Astrocyte of the cerebellum (primary cell): ENCODE measurements around the gene TAF4.
"Not testable (repeated sequence)": the region's sequence is repeated elsewhere in the genome, so short reads cannot be mapped to it uniquely, and the experiment has no call there.

Experiments
- DNase-seq: peaks from one replicate; pipeline ENCODE4 v3.0.0-alpha.2; 2011; ENCODE audit warnings: low read depth
- H3K4me3 ChIP-seq: 2 replicates; pipeline ENCODE4 v1.5.1; 2011; ENCODE audit warnings: mild to moderate bottlenecking, low read depth, low read length, moderate library complexity
- in situ Hi-C: cut with HindIII; loops from 2 replicates; pipeline ENCODE4 v1.10.0; 2017; ENCODE audit warnings: low sequenced_read_pairs
- TF ChIP-seq, protein P1 (sequence below): IDR thresholded peaks from 2 replicates; pipeline ENCODE4 v1.5.1; 2012; ENCODE audit warnings: low read length, low read depth, moderate library complexity, mild to moderate bottlenecking; ENCODE audit errors: missing control alignments

Gene TAF4

DNA sequence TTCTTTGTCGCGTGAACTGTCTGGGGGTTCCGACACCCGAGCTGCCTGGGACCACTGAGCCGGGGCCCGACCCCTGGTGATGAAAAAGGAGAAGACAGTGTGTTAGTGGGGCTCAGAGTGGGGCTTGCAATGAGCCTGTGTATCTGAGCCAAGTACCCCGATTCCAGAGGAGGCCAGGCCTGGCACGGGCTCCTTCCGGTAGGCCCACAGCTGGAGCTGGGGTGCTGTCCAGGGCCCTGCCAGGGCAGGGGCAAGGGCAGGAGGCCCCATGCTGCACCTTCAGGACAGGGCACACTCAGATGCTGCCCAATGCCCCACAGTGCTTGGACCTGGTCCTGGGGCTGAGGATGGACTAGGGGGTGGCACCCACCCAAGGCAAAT is 89.4 kb downstream of the TAF4 start:
- in situ Hi-C loops = no loop called here
- H3K4me3 ChIP-seq = no peak overlapping the region
- TF ChIP-seq, protein P1, sequence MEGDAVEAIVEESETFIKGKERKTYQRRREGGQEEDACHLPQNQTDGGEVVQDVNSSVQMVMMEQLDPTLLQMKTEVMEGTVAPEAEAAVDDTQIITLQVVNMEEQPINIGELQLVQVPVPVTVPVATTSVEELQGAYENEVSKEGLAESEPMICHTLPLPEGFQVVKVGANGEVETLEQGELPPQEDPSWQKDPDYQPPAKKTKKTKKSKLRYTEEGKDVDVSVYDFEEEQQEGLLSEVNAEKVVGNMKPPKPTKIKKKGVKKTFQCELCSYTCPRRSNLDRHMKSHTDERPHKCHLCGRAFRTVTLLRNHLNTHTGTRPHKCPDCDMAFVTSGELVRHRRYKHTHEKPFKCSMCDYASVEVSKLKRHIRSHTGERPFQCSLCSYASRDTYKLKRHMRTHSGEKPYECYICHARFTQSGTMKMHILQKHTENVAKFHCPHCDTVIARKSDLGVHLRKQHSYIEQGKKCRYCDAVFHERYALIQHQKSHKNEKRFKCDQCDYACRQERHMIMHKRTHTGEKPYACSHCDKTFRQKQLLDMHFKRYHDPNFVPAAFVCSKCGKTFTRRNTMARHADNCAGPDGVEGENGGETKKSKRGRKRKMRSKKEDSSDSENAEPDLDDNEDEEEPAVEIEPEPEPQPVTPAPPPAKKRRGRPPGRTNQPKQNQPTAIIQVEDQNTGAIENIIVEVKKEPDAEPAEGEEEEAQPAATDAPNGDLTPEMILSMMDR = no peak
- DNase-seq = no peak

DNA sequence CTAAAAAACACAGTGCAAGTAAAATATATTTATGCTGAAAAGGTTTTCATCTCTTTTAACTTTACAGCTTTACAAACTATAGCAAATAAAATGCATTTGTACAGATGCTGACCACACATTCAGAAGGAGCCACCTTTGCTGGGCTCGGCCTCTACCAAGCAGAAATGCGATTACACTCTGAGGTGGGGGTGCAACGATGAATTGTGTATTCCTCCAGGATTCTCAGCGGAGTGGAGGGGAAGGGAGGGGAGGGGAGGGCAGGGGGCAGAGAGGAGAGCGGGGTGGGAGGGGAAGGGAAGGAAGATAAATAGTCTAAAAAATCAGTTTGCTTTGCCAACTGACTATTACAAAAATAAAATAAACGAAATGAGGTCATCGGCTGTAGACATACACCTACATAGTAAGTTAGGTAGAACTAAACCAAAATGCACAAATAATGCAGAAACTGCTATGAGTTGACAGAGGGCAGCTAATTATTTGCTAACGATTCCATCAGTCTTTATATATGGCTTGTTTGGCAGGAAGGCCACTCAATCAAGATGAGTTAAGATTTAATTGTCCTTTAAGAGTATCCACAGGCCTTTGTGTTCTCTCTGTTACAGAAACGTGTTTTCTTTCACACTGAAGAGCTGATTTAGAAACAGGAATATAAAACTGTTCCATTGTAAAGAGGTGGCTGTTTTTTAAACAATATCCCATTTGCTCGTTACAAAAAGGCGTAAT is 90.1 kb downstream of the TAF4 start:
- DNase-seq = no peak
- no peak overlapping the region for H3K4me3 ChIP-seq
- TF ChIP-seq, protein P1 = no peak
- in situ Hi-C loops = no loop called here

DNA sequence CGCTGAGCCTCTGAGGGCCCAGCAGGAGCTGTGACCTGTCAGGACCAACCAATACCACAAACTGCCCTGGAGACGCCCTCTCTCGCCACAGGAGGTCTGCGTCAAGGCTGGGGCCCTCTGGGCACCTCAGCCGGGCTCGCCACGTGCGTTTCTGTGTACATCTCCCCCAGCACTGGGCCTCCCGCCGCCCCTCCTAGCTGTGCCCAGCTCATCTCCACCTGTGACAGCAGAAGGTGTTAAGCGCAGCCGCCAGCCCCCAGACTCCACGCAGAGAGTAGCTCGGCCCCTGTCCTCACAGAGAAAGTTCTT is 91.4 kb downstream of the TAF4 start:
- TF ChIP-seq, protein P1 = no peak
- no peak overlapping the region for H3K4me3 ChIP-seq
- in situ Hi-C loops = no loop called here
- no peak for DNase-seq

DNA sequence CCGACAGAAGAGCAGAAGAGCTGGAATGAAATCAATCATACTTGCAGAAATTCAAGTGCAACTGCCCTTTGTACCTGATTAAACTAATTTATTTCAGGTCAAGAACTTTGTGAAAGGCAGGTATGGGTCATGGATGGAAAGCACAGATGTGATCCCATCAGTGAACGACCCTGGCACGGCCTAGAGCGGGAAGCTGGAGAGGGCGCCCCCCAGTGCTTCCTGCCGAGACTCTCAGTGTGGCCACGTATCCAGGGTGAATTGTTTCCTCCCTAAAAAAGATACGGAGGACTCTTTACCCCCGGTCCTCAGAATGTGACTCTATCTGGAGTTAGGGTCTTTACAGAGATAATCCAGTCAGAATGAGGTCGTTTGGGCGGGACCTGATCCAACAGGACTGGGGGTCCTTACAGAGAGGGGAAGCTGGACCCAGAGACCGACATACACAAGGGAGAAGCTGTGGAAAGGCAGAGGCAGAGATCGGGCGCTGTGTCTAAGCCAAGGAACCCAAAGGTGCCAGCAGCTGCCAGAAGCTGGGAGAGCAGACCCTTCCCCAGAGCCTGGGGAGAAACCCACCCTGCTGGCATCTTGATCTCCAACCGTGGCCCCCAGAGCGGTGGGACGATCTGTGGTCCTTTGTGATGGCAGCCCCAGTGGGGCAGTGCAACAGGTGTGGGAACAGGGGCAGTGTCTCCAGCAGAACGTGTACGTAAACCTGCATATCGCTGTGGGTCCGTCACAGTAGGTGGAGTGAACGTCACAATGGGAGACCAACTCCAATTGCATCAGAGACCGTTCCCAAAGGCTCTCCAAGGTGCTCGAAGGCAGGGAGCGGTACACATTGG is 91.9 kb downstream of the TAF4 start:
- in situ Hi-C loops = no loop called here

DNA sequence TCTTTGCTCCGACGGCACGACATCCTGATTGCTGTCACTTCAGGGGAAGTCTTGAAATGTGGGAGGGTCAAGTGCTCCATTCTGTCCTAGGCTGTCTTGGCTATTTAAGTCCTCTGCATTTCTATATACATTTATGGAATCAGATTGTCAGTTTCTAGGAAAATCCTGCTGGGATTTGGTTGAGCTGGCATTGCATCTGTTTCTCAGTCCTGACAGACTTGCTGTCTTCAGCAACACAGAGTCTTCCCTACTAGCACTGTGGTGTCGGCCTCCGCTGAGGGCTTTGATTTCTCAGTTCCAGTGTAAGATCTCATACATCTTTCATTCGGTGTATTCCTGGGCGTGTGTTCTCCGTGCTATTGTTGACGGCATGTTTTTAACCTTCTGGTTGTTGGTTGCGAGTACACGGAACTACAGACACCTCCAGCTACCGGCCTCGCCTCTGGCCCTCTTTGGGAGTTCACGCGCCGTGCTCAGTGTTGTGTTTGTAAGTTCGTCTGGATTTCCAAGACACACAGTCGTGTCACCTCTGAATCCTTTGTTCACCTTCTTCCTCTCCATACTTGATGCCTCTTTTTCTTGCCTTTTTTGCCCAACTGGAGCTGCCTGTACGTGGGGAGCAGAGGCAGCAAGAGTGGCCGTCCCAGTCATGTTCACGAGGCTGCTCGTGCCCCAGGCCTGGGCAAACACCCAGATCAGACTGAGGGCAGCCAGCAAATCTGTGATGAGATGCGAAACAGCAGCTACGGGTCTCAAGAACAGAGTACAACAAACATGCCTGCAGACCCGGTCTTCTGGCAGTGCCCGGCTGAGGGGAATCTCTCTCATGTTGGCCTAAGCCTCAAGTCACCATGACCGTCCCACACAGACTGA is 92.8 kb downstream of the TAF4 start:
- in situ Hi-C loops = no loop called here
- DNase-seq = no peak
- no peak overlapping the region for H3K4me3 ChIP-seq
- TF ChIP-seq, protein P1 = no peak

More for the DNA sequence above, 91.9 kb downstream of the TAF4 start:
- TF ChIP-seq, protein P1 = no peak
- H3K4me3 ChIP-seq = no peak overlapping the region
- DNase-seq = no peak

DNA sequence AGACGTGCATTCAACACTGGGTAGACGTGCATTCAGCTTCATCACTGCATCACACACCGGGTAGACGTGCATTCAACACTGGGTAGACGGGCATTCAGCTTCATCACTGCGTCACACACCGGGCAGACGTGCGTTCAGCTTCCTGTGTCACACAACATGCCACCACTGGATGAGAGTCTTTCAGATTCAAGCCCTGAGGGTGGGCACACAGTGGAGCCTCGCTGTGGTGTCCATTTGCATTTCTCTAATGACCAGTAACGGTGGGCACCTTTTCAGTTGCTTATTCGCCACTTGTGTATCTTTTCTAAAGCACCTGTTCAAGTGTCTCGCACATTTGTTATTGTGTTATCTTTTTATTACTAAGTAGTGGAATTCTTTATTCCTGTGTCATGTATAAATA is 94.1 kb downstream of the TAF4 start:
- DNase-seq, H3K4me3 ChIP-seq, in situ Hi-C loops: not testable (repeated sequence)

DNA sequence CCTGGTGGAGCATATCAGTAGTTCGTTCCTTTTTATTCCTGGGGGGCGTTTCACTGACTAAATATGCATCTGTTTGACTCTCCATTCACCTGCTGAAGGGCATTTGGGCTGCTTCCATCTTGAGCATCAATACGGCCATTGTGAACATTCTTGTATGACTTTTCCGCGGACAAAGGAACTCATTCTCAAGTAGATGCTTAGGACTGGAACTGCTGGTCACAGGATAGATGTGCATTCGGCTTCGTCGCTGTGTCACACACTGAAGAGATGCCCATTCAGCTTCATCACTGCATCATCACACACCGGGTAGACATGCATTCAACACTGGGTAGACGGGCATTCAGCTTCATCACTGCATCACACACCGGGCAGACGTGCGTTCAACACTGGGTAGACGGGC is 95.3 kb downstream of the TAF4 start:
- TF ChIP-seq, protein P1 = no peak
- in situ Hi-C loops = no loop called here
- DNase-seq = no peak
- no peak overlapping the region for H3K4me3 ChIP-seq
